SH-SY5Y (cell line): ENCODE data around the gene CUEDC2.

ENCODE experiments used
- GATA2 ChIP-seq: IDR thresholded peaks from 2 replicates; pipeline ENCODE4 v1.6.1; 2011; ENCODE audit warnings: mild to moderate bottlenecking, low read depth, low read length
- GATA3 ChIP-seq: IDR thresholded peaks from 2 replicates; pipeline ENCODE4 v1.6.1; 2011; ENCODE audit warnings: low read depth, mild to moderate bottlenecking, low read length, moderate library complexity

- TF ChIP-seq GATA2: no peak
- TF ChIP-seq GATA3: no peak
These were observed 32.3 kb downstream of the CUEDC2 start for GRCh38 chr10:102400076-102400475.
